HG03342 (cell line): Measurements from ENCODE around the gene IZUMO1.
"Not testable (repeated sequence)": the region's sequence is repeated elsewhere in the genome, so short reads cannot be mapped to it uniquely, and the experiment has no call there.

Experiments used
- ATAC-seq: cut with Tn5 transposase; IDR thresholded peaks from one replicate; pipeline ENCODE4 v1.9.1; 2021; ENCODE audit warnings: mild to moderate bottlenecking, moderate library complexity; ENCODE audit not compliant: unreplicated experiment

The IZUMO1 gene

DNA sequence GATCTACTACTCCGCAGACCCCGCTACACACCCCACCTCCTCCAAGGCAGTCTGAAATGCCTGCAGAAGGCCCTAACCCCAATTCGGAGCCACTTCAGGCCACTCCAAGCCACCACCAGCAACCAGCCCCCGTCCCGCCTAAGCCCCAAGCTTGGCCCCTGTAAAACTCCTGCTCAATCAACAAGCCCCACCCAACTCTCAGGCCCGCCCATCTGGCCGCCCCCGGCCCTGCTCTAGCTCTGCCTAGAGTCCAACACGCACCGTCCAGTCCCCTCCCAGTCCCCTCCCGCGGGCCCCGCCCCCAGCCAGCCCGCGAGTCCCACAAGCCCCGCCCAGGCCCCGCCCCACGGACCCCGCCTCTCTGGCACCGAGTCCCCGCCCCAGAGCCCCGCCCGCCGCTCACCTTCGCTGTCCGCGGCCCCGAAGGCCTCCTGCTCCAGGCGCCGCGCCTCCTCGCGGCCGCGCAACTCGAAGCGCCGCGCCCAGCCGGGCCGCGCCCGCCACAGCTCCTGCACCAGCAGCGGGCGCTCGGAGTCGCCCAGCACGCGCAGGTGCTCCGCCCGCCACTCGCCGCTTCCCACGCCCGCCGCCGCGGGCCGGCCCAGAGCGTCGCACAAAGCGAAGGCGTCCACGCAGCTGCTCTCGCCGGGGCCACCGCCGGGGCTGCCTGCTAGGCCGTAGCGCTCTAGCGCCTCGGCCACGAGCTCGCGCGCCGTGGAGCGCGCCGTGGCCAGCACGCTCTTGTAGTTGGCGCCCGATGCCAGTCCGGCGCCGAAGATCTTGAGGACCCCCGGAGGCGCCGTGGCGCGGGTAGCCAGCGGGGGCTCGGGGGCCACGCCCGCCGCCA is 7.9 kb downstream of the IZUMO1 start:
- ATAC-seq = no peak

DNA sequence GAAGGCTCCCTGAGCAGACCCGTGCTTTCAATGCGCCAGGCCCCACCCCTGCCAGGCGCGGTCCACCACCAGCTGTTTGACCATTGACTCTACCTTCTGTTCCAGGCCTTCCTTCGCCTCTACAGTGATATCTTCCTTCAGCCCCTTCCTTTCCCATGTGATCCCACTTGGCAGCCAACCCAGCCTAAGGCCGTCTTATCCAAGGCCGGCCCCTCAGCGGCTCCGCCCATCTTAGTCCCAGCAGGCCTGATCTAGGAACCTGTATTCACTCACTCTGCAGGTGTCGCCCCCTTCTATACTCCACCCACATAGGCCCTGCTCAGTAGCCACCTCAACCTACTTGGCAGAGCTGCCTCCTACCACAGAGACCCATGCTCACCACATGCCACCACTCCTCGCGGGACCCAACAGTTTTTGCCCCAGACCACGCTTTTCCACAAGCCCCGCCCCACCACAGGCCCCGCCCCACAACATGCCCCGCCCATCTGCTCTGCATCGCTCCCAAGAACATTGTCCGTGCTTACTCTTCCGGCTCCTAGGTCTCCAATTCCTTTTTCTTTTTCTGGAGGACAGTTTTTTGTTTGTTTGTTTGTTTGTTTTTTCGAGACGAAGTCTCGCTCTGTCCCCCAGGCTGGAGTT is 9.2 kb downstream of the IZUMO1 start:
- ATAC-seq = no peak

DNA sequence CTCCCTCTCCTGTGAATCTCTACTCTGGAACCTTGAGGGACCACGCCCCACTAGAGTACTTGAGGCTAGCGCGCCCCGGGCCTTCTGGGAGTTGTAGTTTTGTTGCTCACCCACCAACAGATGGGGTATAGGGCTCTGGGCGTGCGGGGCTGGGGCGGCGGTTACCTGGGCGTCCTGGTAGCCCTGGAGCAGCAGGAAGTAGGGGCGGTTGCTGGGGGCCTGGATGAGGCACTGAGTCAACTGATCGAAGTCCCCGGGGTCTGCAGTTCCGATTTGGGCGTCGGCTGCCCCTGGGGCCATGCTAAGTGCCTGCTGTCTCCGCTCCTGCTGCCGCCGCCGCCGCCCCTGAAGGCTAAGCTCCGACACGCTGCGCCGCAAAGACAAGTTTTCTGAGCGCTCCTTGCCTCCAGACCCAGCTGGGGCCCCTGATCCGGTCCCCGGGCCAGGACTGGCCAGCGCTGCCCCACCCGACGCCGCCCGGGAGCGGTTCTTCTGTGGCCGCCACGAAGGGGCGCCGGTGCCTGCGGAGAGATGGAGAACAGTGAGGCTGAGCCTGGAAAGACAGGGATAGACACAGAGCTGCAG is 11.6 kb downstream of the IZUMO1 start:
- no peak for ATAC-seq

DNA sequence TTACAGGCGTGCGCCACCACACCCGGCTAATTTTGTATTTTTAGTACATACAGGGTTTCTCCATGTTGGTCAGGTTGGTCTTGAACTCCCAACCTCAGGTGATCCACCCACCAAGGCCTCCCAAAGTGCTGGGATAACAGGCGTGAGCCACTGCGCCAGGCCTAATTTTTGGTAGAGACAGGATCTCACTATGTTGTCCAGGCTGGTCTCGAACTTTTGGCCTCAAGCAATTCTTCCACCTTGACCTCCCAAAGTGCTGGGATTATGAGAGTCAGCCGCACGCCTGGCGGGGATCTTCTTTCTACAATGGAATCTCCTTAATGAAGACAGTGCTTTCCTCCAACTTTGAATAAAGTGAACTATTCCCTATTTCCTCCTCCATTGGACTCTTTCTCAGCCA is 12.1 kb downstream of the IZUMO1 start:
- ATAC-seq = no peak

DNA sequence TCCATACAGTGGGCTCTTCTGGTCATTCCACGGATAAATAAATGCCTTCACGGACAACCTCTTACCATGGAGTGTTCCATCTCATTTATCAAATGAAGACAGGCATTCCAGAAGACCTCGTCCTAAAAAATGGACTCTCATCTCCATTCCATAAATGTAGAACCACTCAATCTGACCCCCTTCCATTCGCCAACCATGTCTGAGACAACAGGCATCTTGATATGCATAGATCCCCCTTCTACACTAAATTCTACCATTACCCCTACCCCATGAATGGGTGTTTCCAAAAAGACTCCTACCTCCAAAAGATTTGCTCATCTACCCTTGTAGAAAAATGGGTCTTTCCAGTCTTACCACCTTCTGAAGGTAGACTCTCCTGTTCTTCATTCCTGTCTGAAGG is 15.3 kb downstream of the IZUMO1 start:
- ATAC-seq = no peak

DNA sequence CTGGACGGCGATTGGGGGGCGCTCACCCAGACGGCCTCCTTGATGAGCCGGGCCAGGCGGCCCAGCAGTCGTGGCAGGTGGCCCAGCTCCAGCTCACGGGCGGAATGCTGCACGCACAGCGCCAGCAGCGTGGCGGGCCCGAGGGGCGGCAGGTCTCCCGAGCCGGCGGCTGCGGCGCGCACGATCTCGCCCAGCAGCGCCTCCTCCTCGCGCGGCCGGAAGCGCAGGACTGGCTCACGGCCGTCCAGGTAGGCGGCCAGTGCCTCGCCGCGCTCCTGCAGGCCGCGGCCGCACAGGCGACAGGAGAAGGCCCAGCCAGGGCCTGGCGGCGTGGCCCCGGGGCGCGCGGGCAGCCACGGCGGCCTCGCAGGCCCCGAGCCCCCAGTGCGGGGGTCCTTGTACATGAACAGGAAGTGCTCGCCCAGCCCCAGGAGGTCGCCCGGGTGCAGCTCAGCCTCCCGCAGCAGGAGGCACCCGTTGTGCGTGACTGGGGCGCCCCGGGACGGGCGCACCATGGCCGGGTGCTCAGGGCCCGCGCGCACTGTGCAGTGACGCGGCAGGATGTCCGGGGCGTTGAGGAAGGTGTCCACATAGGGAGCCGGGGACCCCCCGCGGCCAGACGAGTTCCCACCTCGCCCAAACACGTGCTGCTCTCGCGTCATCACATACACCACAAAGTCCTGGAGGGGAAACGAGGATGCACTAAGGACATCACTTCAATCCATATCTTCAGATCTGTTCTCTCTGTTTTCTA is 17.6 kb downstream of the IZUMO1 start:
- no peak for ATAC-seq

DNA sequence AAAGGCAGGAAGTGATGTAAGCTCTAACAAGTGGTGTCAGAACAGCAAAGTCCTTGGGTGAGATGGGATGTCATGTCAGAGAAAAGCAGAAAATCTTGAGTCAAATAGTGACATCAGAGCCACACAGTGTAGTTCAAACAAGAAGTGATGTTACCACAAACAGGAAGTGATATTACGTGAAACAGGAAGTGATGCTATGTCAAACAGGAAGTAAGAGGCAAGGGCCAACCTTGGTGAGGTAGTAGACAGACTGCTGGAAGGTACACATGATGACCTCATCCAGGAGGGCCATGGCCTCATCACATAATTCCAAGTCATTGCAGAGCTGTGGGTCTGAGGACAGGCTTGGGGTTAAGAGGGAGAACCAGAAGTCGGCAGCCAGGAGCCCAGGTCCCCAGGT is 20.2 kb downstream of the IZUMO1 start:
- no peak for ATAC-seq

DNA sequence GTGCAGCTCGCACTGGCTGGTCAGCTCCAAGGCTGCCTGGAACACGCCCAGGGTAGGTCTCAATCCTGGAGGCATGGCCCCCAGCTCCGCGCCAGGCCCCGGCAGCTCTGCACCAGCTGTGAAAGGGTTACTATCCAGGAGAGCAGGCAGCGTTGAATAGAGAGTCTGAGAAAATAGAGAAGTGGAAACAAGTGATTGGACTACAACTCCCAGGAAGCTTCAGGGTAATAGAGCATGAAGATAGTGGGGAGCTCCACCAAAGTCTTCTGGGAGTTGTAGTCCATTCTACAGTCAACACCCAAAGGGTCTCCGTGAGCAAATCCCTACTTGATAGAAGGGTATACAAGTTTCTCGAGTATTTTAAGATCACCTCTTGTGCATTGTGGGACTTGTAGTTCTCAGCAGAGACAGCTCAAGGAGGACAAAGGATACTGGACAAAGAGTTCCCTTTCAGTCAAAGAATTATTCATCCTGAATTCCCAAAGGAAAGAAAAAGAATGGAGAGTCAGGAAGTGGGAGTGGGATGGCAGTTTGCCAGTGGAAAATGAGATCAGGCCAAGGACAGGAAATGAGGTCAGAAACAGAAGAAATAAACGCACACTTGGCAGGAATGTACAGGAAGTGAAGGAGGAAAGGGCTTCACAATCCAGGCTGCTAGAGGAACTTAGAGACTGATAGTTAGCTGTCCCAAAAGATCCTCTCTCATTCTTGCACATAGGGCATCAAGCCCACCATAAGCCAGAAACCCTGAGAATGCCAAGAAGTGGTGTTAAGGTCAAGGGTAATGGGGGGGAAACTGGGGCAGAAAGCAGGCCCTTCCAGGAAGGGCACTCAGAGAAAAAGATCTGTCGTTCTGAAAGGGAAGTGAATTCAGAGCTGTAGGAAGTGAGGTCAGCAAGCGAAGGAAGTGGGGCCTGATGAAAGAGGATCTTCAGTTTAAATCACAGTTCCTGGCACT is 21.6 kb downstream of the IZUMO1 start:
- ATAC-seq = no peak

DNA sequence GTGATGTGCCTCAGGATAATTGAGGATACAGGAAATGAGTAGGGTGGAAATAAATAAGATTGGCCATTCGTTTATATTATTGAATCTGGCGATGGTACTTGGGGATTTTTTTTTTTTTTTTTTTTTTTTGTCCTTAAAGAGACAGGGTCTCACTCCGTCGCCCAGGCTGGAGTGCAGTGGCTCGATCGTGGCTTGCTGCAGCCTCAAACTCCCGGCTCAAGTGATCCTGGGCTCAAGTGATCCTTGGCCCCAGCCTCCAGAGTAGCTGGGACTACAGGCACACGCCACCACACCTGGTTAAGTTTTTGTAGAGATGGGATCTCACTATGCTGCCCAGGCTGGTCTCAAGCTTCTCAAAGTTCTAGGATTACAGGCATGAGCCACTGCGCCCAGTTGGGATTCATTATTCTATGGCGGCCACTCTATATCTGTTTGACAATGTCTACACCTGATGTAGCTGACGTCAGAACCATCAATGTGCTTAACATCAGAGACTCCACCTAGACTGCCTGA is 24.5 kb downstream of the IZUMO1 start:
- ATAC-seq = no peak

DNA sequence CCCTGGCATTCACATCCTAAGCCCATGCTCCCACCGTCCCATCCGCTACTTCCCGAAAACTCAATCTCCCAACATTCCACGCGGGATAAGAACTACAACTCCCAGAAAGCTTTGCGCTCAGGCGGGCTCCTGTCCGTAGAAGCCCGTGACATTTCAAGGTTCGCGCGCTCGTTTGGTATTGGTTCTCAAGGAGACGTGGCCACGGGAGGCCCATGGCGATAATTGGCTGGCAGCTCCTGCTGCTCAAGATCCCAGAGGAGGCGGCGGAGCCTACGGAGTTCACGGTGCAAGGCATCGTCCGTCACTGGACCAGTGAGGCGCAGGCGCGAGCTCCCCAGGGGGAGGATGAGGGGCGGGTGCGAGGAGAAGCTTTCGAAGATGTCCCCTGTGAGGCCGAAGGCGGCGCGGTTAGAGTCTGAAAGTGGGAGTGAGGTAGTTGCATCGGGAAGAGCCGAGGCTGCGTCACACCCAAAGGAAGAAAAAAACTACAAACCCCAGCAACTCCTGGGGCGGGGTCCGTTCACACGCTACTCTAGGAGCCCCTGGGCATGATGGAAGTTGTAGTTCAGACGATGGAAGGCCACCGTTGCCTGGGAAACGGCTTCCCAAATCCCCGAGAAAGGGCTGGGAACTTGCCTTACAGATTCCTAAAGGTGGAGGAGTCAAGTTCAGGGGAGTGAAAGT is 26.0 kb downstream of the IZUMO1 start:
- peak; percentile 69 for ATAC-seq

DNA sequence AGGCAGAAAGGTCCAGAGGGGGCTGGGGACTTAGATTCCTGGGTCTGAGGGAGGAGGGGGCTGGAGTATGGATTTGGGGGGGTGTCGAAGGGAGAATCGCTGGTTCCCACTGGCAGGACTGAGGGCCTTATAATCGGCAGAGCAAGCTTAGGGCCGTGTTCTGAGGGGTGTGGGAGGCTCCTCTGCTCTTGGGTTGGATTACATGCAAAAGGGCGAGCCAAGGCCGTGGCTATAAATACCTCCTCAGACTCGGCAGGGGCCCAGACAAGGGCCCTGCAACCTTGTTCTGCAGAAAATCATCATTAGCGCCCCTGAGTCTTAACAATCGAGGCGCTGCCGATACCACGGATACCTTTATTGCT is 26.5 kb downstream of the IZUMO1 start:
- no peak for ATAC-seq

DNA sequence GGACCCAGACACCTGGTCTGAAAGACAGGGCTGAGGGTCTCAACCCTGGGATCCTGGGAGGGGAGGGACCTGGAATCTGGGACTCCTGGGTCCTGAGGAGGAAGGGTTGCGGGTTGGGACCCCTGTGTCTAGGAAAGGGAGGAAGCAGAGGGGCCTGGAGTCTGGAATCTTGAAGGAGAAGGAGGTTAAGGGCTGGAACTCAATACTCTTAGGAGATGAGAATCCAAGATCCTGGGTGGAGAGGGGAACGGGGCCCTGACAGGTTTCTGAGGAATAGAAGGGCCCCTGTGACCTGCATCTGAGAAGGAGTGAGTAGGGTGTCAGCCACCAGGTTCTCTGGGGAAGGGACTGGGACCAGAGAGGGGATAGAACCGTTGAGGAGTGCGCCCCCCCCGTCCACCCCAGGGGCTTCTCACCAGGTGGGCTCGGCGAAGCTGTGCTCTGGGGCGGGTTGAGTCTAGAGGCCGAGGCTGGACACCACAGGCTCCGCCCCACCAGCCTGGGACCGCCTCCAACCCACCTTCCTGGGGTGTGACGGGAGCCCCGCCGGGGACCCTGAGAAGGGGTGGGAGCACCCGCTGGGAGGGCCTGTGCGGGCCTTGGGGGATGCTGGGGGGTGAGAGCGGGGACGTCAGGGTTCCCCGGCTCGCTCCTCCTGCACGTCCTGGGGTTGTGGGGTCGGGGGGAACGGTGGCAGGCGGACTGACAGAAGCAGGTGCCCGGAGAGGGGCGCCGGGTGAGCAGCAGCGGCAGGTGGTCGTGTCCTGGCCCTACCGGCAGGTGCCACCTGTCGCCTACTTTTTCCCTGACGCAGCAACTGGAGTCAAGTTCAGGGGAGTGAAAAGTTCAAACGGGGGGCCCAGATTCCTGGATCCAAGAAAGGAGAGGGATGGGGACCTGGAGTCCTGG is 27.2 kb downstream of the IZUMO1 start, which contains the start of gene MAMSTR:
Gene MAMSTR, minus strand, starts transcription at position 463 of the 909 bp plus-strand sequence. CDS start 694 bp downstream, outside the sequence.
- ATAC-seq = no peak

DNA sequence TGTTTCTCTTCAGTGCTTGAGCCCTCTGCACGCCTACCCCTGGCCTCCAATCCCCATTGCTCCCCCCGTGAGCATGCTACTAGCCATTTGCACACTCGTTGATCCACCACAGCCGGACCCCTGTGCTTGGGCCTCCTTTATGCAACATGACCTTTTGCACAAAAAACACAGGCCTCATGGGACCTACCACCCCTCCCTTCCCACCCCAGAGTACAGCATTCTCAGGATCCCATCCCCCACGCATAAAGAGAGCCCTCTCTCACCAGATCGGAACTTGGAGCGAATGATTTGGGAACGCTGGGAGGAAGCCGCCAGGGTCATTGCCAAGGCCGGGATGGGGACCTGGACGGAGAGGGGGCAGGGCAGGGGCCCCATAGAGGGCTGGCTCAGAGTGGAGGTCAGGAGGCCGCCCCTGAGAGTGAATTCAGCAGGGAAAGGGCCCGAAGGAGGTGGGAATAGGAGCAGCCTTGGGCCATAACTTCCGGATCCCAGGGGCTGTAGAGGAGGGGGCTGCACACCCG is 27.9 kb downstream of the IZUMO1 start:
- no peak for ATAC-seq

DNA sequence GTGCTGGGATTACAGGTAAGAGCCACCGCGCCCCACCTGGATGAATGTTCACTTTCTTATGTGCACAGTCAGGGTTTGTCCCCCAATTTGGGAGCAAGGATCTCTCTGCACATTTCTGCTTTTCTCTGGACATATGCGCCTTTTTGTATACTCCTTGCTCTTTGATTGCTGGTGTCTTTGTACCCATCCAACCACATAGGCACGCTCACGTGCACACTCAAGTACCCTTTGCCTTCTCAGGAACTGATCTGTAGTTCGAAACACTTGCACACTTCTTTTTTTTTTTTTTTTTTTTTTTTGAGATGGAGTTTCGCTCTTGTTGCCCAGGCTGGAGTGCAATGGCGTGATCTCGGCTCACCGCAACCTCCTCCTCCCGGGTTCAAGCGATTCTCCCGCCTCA is 28.6 kb downstream of the IZUMO1 start:
- ATAC-seq = not testable (repeated sequence)

DNA sequence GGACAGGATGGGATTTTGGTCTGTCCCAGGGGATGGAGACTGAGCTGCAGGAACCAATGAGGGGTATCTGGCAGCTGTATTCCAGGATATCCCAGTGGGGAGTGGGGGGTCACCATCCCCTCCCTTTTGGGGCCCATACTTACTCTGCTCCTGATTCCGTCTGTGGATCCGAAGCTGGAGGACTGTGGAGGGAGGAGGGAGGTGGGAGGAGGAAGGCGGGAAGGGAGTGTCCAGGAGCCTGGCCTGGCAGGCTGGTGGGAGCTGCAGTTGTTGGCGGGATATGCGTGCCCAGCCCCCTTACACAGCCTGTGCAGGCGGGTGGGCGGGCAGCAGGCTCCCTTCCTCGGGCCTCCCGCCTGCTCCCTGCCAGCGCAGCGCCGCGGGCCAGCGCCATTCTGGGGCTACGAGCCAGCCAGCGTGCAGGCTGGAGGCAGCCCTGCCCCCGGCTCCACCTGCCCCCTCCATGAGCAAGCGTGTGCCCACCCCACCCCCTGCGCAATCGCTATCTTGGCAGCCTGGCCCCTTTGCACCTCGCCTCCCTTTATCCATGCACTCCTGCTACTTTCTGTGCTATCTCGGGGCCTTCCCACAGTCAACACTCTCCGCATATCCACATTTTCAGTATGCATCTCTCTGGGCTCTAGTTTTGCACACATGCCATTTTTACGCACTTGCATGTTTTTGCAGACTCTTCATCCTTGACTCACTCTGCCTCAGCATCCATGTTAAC is 30.0 kb downstream of the IZUMO1 start:
- no peak for ATAC-seq

DNA sequence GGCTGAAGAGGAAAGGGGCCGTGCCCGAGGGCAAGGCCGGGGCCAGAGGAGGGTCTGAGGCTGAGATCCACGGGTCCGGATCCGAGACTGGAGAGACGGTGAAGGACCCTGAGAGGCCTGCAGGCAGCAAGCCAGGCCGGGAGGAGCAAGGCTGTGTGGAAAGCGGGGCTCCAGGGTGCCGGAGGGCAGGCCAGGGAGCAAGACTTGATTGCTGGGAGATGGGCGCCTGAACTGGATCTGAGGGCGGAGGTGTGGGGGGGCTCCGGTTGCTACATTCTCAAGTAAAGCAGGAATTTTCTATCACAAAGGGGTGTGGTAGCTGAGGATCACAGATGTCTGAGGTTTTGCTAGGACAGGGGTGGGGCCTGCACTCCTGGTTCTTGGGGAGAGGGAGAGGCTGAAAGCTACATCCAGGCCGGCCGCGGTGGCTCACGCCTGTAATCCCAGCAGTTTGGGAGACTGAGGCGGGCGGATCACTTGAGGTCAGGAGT is 31.0 kb downstream of the IZUMO1 start:
- no peak for ATAC-seq
